CD4-positive, alpha-beta T cell treated with Interleukin-1 beta for 1 hour (primary cell): ENCODE measurements around the gene RPS6KA5.
"Not testable (repeated sequence)": the region's sequence is repeated elsewhere in the genome, so short reads cannot be mapped to it uniquely, and the experiment has no call there.

ENCODE experiments used
- DNase-seq, 2 donors: peaks; one replicate each; pipeline ENCODE4 v3.0.0-alpha.2; 2020 to 2022

The RPS6KA5 gene

DNA sequence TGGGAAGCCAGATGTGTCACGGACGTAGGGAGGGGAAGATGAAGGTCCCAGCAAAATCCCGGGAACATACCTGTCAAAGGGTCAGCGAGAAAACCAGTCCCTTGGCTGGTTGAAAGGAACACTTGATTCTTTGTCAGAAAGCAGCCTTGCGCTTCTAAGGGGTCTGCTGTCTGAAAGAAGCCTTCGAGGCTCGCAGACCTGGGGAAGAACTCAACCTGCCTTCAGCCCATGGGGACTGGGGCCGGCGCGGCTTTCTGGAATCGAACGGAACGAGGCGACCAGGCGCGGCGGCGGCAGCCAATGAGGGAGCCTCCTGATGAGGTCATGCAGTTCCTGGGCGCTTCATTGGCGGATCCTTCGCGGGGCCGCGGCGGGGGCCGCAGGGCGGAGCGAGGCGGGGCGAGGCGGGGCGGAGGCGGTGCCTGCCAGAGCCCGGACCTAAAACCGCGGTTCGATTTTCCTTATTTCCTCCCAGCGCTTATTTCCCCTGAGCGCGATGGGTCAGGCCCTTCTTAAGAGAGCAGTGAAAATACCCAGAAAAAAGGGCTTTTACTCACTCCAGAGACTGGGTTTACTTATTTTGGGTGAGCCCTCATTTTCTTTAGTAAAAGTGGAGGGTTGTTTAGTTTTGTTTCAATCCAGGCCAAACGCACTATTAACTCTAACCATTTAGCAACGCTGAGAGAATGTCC, 232.4 kb downstream of the RPS6KA5 start:
- peak; percentile 92 to 93 for DNase-seq

DNA sequence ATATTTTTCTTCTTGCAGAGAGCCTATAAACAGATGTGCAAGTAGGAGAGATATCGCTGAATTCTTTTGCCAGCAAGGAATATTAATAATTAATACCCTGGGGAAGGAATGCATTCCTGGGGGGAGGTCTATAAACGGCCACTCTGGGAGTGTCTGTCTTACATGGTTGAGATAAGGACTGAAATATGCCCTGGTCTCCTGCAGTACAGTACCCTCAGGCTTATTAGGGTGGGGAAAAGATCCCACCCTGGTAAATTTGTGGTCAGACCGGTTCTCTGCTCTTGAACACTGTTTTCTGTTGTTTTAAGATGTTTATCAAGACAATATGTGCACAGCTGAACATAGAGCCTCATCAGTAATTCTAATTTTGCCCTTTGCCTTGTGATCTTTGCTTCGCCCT, 236.9 kb downstream of the RPS6KA5 start:
- not testable (repeated sequence) for DNase-seq

DNA sequence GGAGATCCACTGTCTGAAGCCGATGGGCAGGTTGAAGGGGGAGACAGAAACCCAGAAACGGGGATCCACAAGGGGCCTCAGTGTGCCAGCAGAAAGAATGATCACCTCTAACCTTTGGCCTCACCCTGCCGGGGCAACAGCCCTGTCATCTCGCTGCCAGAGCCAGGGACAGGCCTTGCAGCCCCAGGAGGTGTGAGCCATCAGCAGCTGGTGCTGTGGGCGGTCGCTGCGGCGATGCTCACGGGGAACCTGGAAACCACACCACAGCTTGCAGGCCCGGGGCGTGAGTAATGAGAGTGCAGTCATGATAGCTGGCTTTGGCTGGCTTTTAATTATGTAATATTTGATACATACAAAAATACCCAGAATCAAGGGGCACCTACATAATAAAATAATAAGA, 239.5 kb downstream of the RPS6KA5 start:
- peak; percentile 64 to 65 for DNase-seq

DNA sequence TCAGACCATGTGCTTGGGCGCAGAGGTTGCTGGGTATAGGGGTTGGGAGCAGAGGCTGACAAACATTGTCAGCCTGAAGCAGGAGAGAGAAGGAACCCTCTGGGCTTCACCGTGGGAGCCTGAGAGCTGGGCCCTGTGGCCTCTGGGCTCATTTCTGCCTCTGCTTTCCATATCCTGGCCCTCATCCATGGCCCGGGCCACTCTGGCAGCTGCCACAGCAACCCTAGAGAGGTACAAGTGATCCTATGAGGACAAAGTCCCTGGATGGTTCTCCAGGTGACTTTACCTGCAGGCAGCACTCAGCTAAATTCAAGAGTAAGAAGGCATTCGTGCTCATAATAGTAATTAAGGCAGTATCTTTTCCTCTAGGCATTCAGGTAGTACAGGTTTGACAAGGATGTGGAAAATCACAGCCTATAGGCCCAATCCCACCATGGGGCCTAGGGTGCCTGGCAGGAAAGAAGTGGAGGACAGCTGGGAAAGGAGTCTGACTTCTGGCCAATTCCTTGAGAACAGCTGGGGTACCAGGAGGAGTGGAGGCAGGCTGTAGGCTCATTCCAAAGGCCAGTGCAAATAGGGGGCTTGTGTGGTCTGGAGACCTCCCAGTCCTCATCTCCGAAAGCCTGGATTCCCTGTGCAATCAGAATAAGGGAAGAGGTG, 240.6 kb downstream of the RPS6KA5 start:
- no peak for DNase-seq

DNA sequence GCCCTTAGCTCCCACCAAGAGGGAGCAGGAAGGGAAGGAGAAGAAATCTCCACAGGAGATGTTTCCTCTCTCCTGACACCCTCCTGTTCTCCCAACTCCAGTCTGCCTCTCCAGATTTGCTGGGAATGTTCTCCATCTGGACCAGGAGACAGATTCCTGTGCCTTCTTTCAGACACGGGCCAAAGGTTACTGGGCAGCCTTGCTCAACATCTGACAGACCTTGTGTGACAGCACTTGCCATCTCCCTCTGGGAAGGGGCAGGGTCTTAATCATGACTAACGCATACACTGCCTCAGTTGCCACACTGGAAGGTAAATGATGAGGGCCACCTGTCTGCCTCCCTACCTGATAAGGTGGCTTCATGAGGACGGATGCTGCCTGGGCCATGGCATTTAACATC, 241.7 kb downstream of the RPS6KA5 start:
- no peak for DNase-seq

DNA sequence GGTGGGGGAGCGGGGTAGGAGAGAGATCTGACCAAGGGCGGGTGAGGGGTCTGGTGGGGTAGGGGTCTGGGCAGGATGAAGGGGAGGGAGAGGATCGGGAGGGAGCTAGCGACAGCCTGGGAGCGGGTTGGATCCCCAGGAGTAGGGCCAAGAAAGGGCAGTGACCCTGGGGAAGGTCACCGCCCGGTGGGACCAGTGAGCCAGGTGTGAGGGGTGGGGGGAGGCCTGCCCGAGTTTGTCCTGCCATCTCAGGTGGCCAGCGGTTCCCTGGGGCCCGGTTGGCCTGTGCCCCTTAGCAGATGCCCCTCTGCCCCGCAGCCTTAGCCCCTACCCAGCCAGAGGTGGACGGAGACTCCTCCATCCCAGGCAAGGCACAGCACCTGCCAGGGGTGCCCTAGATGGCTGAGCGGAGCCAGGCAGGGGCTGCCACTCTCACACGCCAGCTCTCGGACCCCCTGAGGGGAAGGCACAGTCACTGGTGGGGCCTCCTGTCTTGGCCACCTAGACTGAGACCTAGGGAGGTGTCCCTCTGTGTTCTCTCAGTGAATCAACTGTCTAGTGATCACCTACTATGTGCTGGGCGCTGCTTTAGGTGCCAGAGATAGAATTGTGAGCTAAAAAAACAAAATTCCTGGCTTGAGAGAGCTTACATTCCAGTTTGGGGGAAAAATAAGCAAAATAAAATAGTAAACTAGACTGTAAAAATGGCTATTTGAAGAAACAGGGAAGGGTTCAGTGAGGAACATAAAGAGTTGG, 243.6 kb downstream of the RPS6KA5 start:
- no peak for DNase-seq

DNA sequence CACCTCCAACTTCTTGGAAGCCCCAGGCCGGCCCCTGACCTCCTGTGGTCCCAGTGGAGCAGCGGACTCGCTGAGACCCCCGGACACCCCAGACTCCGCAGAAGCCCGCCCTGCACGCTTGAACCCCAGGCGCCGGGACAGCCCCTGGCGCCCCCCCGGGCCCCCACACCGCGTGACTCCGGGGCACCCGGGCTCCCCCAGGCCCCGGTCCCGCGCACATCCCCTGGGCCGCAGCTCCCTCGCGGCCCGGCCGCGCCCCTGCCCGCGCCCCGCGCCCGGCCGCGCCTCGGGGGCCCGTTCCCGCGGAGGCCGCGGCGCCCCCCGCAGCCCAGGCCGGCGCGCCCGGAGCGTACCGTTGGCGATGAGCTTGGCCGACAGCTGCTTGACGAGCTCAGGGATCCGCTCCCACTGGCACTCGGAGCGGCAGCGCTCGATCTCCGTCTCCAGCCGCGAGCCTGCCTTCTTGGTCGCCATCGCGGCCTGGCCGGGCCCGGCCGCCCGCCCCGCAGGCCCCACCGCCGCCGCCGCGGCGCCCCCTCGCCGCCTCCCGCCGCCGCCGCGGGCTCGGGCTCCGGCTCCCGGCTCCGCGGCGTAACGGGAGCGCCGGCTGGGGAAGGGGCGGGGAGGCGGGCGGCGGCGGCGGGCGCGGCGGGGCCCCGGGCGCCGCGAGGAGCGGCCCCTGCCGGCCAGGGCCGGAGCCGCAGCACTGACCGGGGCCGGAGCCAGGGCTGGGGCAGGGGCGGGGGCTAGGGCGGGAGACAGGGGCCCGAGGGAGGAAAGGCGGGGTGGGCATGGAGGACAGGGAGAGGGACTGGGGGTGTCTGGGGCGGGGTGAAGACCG, 244.4 kb downstream of the RPS6KA5 start, which contains the start of gene TTC7B:
TTC7B (minus strand) TSS at position 609 of the 841 bp plus-strand sequence; CDS start at position 474, 135 bp downstream.
- DNase-seq: peak; percentile 25 to 31

DNA sequence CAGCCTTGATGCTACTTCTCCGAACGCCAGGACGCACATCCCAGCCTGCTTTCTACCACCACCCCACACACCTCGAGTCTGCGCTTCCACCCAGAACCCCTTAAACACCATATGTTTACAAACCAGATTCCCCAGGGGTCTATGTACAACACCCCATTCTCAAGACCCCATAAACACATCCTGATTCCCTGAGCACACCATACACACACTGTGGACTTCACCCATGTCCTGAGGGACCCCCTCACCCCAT, 244.9 kb downstream of the RPS6KA5 start:
- no peak for DNase-seq

DNA sequence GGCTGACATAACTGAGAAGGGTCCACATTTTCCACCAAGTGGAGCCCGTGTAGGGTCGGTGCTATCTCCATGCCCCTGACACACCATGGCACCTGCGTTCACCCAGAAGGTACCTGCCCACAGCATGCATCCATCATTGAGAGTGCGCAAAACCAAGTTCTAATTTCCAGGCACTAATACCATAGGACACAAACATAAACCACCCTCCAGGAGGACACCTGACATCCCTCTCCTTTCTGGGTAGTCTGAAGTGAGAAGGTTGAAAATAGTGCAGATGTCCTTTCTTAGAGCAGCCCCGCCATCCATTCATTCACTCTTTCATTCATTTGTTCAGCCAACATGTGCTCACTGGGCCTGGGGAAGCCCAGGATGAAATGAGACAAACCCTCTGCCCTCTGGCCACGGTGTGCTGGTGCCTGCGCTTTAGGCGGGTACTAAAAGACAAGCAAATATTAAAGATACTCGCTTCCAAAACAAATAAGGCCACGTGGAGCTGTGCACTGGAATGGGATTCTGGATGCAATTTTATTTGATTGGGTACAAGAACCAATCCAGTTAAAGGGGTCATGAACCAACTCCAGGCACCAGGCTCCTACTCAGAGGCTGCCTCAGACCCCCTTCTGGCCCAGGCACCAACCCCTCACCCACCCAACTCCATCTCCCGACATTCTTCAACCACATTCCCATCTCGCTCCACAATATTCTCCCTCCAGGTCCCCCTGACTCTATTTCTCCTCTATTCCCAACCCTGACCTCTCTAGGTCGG, 245.5 kb downstream of the RPS6KA5 start:
- DNase-seq: no peak

DNA sequence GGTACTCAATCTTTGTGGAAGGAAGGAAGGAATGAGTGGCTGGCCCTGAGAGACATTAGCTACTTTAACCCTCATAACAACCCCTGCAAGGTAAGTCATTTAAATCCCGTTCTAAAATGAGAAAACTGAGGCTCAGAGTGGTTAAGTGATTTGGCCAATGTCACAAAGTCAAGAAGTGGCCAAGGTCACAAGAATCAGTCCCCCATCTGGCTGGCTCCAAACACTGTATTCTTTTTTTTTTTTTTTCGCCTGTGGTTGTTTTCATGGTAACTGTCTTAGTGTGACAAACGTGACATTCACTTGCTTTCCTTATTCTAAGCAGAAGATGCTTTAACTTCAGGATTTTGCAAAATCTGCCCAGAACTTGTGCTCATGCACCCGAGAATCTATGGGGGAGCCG, 247.0 kb downstream of the RPS6KA5 start:
- DNase-seq: no peak

DNA sequence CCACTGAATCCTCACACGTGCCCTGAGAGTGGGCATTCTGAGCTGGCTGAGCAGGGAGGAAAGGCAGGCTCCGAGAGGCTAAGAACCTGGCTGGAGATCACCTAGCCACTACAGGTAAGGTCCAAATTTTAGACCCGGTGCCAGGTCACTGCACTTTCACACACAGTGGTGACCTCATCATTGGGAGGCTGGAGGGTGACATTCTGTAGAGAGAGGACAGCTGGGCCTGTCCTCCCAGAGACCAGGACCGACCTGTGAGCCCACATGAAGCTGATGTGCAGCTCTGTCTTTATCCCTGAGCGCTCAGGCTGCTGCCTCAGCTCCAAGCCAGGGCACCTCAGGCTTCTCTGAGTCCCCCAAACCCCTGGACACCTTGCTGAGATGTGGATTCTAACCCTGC, 248.3 kb downstream of the RPS6KA5 start:
- no peak for DNase-seq

DNA sequence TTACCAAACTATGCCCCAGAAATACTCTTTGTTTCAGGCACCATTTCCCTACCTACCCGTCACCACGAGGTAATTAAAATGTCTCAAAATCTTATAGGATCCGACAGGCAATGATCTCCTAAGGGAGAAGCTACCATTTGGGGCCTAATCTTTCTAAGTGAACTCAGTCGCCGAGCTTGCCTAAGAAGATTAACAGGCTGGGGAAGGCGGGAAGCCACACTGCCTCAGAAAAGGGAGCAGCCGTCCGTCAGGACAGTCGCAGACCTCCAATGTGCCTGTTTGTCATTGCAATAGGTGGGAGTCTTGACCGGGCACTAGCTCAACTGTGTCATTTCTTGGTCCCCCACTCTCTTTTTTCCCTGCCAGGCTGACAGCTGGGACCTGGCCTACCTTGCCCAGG, 248.8 kb downstream of the RPS6KA5 start:
- DNase-seq: no peak

DNA sequence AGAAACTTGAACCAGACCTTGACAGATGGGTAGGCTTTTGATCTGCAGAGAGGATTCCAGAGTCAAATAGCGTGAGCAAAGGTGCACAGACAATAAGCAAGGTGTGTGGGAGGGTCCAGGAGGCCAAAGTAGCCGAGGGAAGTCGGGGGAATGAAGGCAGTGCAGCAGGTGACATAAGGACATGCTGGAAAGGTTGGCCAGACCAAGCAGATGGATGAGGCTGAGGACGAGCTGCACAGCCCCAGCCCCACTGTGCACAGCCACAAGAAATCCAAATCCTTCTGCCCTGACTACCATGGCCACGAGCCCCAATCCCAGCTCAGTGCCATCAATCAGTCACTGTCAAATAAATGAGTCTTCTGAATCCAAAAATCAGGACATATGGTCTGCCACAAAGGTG, 249.6 kb downstream of the RPS6KA5 start:
- DNase-seq: no peak

DNA sequence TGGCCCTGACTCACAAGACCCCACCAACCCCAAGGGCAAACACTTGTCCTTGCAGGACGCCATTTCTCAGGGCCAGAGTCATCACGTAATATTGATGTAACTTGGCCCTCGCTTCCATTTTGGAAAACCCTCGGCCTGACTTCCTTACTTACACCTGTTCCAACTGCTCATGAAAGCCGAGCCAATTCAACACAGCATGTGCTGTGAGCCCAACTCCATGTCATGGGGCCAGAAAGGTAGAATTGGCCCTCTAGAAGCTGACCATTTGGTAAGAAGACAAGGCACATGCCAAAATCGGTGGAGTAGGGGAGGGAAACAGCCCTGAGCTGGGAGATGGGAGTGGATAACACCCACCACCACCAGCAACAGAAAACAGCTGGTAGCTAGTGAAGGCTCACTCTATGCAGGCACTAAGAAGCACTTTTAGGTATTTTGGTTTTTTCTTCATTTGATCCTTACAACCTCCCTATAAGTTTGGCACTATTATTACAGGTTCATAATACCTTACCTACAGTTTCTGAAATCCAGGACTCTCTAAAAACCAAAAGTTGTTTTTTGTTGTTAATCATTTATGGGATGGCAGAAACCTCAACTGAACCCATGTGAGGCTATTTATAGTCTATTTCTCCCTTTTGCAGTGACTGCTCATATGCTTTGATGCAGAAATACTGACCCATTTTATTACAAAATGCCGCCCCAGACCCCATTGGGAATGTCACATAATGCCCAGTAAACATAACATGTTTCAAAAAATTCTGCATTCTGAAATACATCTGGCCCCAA, 250.7 kb downstream of the RPS6KA5 start:
- DNase-seq: no peak

DNA sequence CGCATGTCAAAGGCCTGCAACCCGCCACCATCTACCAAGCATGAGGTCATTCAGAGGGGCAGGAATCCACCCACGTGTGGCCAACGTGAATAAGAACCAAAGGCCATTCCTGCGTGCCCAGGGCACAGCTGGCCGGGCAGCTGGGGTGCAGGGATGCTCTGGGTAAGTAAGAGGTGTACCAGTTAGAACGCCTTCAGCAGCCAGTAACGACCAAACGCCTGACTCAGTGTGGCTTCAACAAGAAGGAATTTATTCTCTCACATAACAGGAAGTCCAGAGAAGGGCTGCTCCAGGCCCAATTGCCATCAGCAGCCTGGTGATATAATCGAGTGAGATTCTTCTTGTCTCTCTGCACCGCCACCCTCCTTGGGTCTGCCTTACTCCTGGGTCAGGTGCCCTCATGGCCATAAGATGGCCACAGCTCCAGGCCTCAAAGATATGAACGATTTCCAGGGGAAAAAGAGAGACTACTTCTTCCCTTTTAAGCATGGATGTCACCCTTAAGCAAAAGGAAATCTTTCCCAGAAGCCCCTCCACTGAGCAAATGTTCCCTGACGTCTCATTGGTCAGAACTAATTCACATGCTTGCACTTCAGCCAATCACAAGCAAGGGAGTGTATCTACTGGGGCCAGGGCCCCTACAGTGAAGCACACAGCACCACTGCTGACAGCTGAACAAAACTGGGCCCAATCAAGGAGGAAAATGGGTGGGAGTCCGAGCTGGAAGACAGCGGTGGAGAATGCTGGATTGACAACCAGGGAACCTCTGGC, 251.5 kb downstream of the RPS6KA5 start:
- DNase-seq: no peak

DNA sequence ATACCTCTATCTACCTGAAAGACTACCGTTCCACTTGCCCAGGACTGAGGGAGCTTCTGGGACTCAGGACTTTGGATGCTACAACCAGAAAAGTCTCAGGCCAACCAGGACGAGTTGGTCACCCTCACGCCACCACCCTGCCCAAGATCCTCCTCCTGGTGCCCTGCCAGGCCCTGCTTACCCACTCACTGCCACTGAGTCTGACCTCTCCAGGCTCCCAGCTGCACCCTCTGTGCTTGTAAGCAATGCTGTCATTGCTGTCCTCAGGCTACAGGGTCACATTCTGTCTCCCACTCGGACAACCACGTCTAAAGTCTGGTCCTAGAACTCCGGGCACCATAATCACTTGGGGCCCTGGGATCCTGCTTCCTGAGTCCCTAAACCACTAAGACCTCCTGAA, 253.4 kb downstream of the RPS6KA5 start:
- no peak for DNase-seq

DNA sequence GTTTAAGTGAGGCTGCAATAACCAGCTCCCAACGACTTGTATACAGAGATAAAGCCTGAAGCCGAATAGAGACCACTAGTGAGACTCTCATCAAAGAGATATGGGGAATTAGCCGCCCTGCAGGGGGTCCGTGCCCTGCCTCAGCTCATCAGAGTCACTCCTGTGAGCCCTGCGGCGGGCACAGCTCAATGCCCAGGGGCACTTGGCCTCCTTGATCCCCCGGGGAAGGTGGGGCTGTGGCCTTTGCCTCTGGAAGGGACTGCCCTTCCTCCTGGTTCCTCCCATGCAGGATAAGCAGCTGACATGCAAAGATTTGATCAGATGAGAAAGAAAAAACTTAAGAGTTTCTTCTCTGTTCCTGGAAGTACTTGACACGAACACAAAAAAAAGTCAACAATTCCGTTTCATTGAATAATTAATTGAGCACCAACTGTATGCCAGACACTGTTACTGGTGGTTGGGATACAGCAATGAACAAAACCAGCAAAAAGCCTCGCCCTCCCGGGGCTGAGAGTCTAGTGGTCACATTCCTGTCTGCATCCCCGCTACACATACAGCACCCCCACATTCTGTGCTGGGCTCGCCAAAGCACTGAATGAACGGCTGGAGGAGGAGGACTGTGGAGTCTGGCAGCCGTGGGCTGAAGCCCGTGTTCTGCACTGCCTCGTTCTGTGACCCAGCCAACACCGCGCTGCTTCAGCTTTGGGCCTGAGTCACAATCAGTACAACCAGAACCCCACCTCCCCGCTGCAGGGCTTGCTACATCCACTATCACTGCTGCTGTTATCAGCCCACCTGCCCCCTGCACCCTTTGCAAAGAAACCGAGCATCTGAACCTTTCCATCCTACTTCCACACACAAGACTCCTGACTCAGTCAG, 254.5 kb downstream of the RPS6KA5 start:
- no peak for DNase-seq

DNA sequence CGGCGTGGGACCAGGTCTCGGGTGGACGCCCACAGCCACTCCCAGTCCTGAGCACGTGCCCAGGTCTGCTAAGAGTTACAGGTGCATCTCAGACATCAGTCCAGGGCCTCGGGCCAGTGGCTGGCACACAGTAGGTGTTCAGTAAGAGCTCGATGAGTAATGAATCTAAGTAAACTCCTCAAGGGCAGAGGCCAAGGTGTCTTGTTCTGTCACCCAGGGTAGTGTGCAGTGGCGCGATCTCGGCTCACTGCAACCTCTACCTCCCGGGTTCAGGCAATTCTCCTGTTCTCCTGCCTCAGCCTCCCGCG, 255.4 kb downstream of the RPS6KA5 start:
- DNase-seq: no peak

DNA sequence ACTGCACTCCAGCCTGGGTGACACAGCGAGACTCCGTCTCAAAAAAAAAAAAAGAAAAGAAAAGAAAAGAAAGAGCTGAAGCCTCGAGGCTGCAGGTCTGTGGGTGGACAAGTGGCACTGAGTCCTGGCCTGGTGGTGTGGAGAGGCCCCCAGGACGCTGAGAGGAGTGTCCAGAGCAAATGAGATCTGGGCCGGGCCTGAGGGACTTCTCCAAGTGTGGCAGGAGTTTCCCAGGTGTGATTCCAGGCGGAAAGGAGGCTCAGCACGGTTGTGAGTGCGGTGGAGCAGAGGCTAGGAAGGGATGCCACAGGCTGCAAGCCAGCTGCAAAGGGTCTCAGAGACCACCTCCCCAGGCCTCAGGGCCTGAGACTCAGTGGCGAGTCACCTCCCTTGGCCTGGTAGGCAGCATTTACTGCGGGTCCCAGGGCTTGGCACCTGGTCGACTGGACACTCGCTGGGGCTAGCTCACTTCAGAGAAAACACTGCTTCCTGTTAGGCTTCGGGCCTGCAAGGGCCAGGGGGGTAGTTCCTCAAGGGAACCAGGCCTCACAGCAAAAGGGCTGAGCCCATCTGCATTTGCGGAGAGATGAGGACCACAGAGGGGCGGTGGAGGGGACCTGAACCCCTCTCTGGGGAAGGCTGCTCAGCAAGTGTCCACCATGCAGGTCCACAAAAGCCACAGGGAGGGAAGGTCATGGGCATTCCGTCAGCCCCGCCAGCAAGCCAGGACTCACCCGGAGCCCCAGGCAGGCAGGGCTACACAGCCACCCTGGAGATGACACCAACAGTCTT, 256.0 kb downstream of the RPS6KA5 start:
- no peak for DNase-seq
